Mucosa of descending colon (tissue), 3 donors: ENCODE measurements around the gene HDAC4. TPM values are rescaled to one million over a fixed set of nuclear protein-coding genes. Genes with fewer than 3 reads are reported as not detected.

Source experiments
- ATAC-seq: fragments of 200-7000 bp; cut with Tn5 transposase; one replicate; pipeline ENCODE4 v1.9.1; 2020; ENCODE audit warnings: mild to moderate bottlenecking, moderate library complexity
- DNase-seq, 3 donors: peaks; one replicate each; pipeline ENCODE4 v3.0.0-alpha.2; 2020
- H3K36me3 ChIP-seq: fragments of 200-600 bp; one replicate; pipeline ENCODE4 v1.8.0; 2021; ENCODE audit warnings: low read depth, mild to moderate bottlenecking
- H3K4me1 ChIP-seq: fragments of 200-600 bp; one replicate; pipeline ENCODE4 v1.8.0; 2021; ENCODE audit warnings: low read depth, mild to moderate bottlenecking
- H3K4me3 ChIP-seq: fragments of 200-600 bp; one replicate; pipeline ENCODE4 v1.8.0; 2021; ENCODE audit warnings: mild to moderate bottlenecking
- H3K9me3 ChIP-seq: fragments of 200-600 bp; one replicate; pipeline ENCODE4 v1.8.0; 2021; ENCODE audit warnings: mild to moderate bottlenecking
- CTCF ChIP-seq: fragments of 200-600 bp; IDR thresholded peaks from one replicate; pipeline ENCODE4 v1.8.0; 2022; ENCODE audit warnings: antibody characterized with exemption, mild to moderate bottlenecking
- intact Hi-C, 2 donors: fragments of 100-400 bp; cut with DNase I in 1 of 2; cut with micrococcal nuclease in 1 of 2; formaldehyde crosslinking; loops; one replicate each; pipeline versions ENCODE4 v1.11.0 to v1.11.1; 2022; cut with DNase I, micrococcal nuclease
- total RNA-seq, 3 donors: library from RNA; stranded (reverse); fragmentation: NEBNext Ultra II Directional in 2 of 3; extraction: Animal tissue kit (Norgen Biotek cat#: 25700) in 2 of 3; gene quantifications; one replicate each; pipeline versions ENCODE4 v1.2.1 to v1.2.4, GENCODE V29; 2021 to 2023
- donor health status: DM: no; HTN: no; CAD: no; lungs with moderate emphysema.
- donor health status: DM: no; HTN: no; CAD: no.
- donor health status: DM: no; HTN: yes; CAD: no.

HDAC4 gene
- total RNA-seq, 3 donors from 2014 or later: 41.4 to 147 (median 44.0) TPM

- ATAC-seq: no peak
- H3K4me1 ChIP-seq: no peaks in the 10 kb centered on the region
- TF ChIP-seq CTCF: no peak
- intact Hi-C loops: no loop called here
- H3K4me3 ChIP-seq: no peak overlapping the region
- DNase-seq: peak in 1 of 3 donors; percentile 19
- no peaks in the 10 kb centered on the region for H3K36me3 ChIP-seq
- no peaks in the 10 kb centered on the region for H3K9me3 ChIP-seq
Measured at GRCh38 chr2:239139101-239139500, 261.7 kb downstream of the HDAC4 start.

GRCh38 chr2:239138610-239139009 lies 262.2 kb downstream of the HDAC4 start:
- intact Hi-C loops: no loop called here
- H3K4me3 ChIP-seq: no peak overlapping the region
- peak in 1 of 3 donors; percentile 16 for DNase-seq
- no peaks in the 10 kb centered on the region for H3K4me1 ChIP-seq
- H3K36me3 ChIP-seq: no peaks in the 10 kb centered on the region
- ATAC-seq: peak; percentile 19
- H3K9me3 ChIP-seq: no peaks in the 10 kb centered on the region
- no peak for TF ChIP-seq CTCF

GRCh38 chr2:239137898-239138283 lies 262.9 kb downstream of the HDAC4 start:
- intact Hi-C loops: no loop called here
- DNase-seq: no peak
- no peaks in the 10 kb centered on the region for H3K9me3 ChIP-seq
- H3K36me3 ChIP-seq: no peaks in the 10 kb centered on the region
- no peaks in the 10 kb centered on the region for H3K4me1 ChIP-seq
- H3K4me3 ChIP-seq: no peak overlapping the region
- no peak for ATAC-seq
- TF ChIP-seq CTCF: no peak

GRCh38 chr2:239137165-239137897 lies 263.5 kb downstream of the HDAC4 start:
- no peak for ATAC-seq
- no peak overlapping the region for H3K4me3 ChIP-seq
- H3K36me3 ChIP-seq: no peaks in the 10 kb centered on the region
- no peak for TF ChIP-seq CTCF
- no peaks in the 10 kb centered on the region for H3K9me3 ChIP-seq
- DNase-seq: peak in 1 of 3 donors; percentile 22
- H3K4me1 ChIP-seq: no peaks in the 10 kb centered on the region
- intact Hi-C loops: no loop called here

- Histone ChIP-seq H3K9me3 (no peaks in the 10 kb centered on the region), H3K36me3 (no peaks in the 10 kb centered on the region), H3K4me1 (no peaks in the 10 kb centered on the region), H3K4me3 (no peak overlapping the region)
- ATAC-seq (no peak), DNase-seq (peak in 1 of 3 donors; percentile 14)
- intact Hi-C loops: no loop called here
- no peak for TF ChIP-seq CTCF
Measured at GRCh38 chr2:239136762-239137161, 264.1 kb downstream of the HDAC4 start.

- Histone ChIP-seq H3K9me3 (no peaks in the 10 kb centered on the region), H3K4me1 (no peaks in the 10 kb centered on the region), H3K4me3 (no peak overlapping the region), H3K36me3 (no peaks in the 10 kb centered on the region)
- TF ChIP-seq CTCF: no peak
- intact Hi-C loops: no loop called here
- no peak for ATAC-seq
- DNase-seq: no peak
Measured at GRCh38 chr2:239136203-239136602, 264.6 kb downstream of the HDAC4 start.
